ENCODE measurements around the gene STC2. TPM values are rescaled to one million over a fixed set of nuclear protein-coding genes. Genes with fewer than 3 reads are reported as not detected.

The STC2 gene
- total and polyA plus RNA-seq, 2 of the 4 experiments (the other 2 are of a cell fraction): 87.5 to 270 TPM

- no peak overlapping the region for H4K5ac ChIP-seq (ENCODE audit: low read depth, low read length)
- H3K9me3 ChIP-seq (ENCODE audit: control insufficient read depth, insufficient read depth, low read length): peaks cover 3% of the 10 kb centered on the region
- no peak overlapping the region for H3K23ac ChIP-seq (ENCODE audit: low read depth, low read length)
- H3K56ac ChIP-seq (ENCODE audit: extremely low read depth, insufficient read depth, low read length): no peak overlapping the region
- intact Hi-C loops (cut with micrococcal nuclease): no loop called here
- ATAC-seq (ENCODE audit: low read depth) (no peak), DNase-seq (no peak)
- dilution Hi-C loops (cut with HindIII; ENCODE audit: low sequenced_read_pairs, unreplicated experiment): no loop called here
- H3K36me3 ChIP-seq (ENCODE audit: control insufficient read depth, insufficient read depth, low read length): no peaks in the 10 kb centered on the region
- no peak overlapping the region for H3K18ac ChIP-seq (ENCODE audit: low read depth, low read length)
- no peak overlapping the region for H4K8ac ChIP-seq (ENCODE audit: low read depth in 2 of 2, low read length in 2 of 2)
- no peak overlapping the region for H2BK20ac ChIP-seq (ENCODE audit: low read depth, low read length)
- H3K27ac ChIP-seq (ENCODE audit: insufficient read depth, low read length): no peak overlapping the region
- in situ Hi-C loops (cut with MboI; ENCODE audit: low sequenced_read_pairs): loop anchor here (25.0 kb wide), 1 partner anchor 1033 kb away; no protein-coding TSS in a partner anchor
- H3K9me1 ChIP-seq (ENCODE audit: insufficient read depth, low read length): no peaks in the 10 kb centered on the region
- H3K79me1 ChIP-seq (ENCODE audit: low read depth in 1 of 2, low read length in 2 of 2): no peaks in the 10 kb centered on the region
- H3K4ac ChIP-seq (ENCODE audit: low read depth, low read length): no peak overlapping the region
- no peak overlapping the region for H4K91ac ChIP-seq (ENCODE audit: insufficient read depth, low read depth, low read length)
- H2BK5ac ChIP-seq (ENCODE audit: low read depth, low read length, poor library complexity, severe bottlenecking): no peak overlapping the region
- H3K4me1 ChIP-seq (ENCODE audit: control insufficient read depth, insufficient read depth, low read length): no peaks in the 10 kb centered on the region
- TF ChIP-seq POLR2A (IDR thresholded peaks at IDR 0.05; ENCODE audit: low read depth, low read length) (no peak), FOS (IDR thresholded peaks at IDR 0.05; ENCODE audit: low read depth, low read length) (no peak), RFX5 (IDR thresholded peaks at IDR 0.05; ENCODE audit: low read depth, low read length) (no peak), SMC3 (IDR thresholded peaks at IDR 0.05; ENCODE audit: low read depth, low read length) (no peak), MXI1 (IDR thresholded peaks at IDR 0.05; ENCODE audit: borderline replicate concordance, low read depth, low read length) (no peak), NFE2L2 (IDR thresholded peaks at IDR 0.05; ENCODE audit: low read depth, low read length) (no peak), ELK1 (IDR thresholded peaks at IDR 0.05; ENCODE audit: borderline replicate concordance, low read depth, low read length) (no peak), RAD21 (IDR thresholded peaks at IDR 0.05; ENCODE audit: low read length) (no peak), CTCF (conservative IDR thresholded peaks at IDR 0.05; ENCODE audit: low read depth, low read length) (no peak), MAFK (IDR thresholded peaks at IDR 0.05; ENCODE audit: low read depth, low read length) (no peak), USF2 (IDR thresholded peaks at IDR 0.05; ENCODE audit: low read depth, low read length) (no peak), CEBPB (IDR thresholded peaks at IDR 0.05; ENCODE audit: low read depth, low read length) (no peak)
- no peak overlapping the region for H3K4me2 ChIP-seq (ENCODE audit: low read depth, low read length)
- H3K4me3 ChIP-seq (ENCODE audit: insufficient read depth, low read depth, low read length): no peak overlapping the region
- no peak overlapping the region for H3K9ac ChIP-seq (ENCODE audit: low read depth, low read length)
- no peak overlapping the region for H2BK120ac ChIP-seq (ENCODE audit: low read depth, low read length)
- WGBS, 2 experiments (ENCODE audit: extremely low coverage in 2 of 2, insufficient read length in 1 of 2): 96% methylated on average over 4 of the region's 5 CpGs; no CpG with 5 or more reads in 1 of the 2 experiments
- ChIA-PET CTCF (no interaction called here), POLR2A (ENCODE audit: unreplicated experiment) (no interaction called here)
- H2BK15ac ChIP-seq (ENCODE audit: low read depth, low read length): no peak overlapping the region
- peaks cover 42% of the 10 kb centered on the region for H3K27me3 ChIP-seq (ENCODE audit: control insufficient read depth, insufficient read depth, low read length)
- no peaks in the 10 kb centered on the region for H4K20me1 ChIP-seq (ENCODE audit: insufficient read depth, low read length)
- no peak overlapping the region for H3K14ac ChIP-seq (replicated peaks; ENCODE audit: low read depth, low read length)
- H2AK9ac ChIP-seq (replicated peaks; ENCODE audit: low read depth, low read length, poor library complexity): no peak overlapping the region
- no TSS peak for BruUV-seq (replicated peaks)
- no peak overlapping the region for H2AK5ac ChIP-seq (ENCODE audit: low read depth, low read length)
- no peak overlapping the region for H2AFZ ChIP-seq (replicated peaks; ENCODE audit: low read length, poor library complexity)
These were observed 49.0 kb downstream of the STC2 start for GRCh38 chr5:173279166-173279565.

Data from IMR-90 (cell line).